Uterus (tissue), 2 donors: ENCODE data around the gene PTGFRN.

Source experiments
- CTCF ChIP-seq, 4 experiments: fragments of 200-600 bp in 2 of 4; fragments of 450-650 bp in 2 of 4; sonication (generic) in 2 of 4; IDR thresholded peaks; one replicate each; pipeline ENCODE4 v1.5.1; 2016 to 2019; ENCODE audit warnings: antibody characterized with exemption in 4 of 4, mild to moderate bottlenecking in 2 of 4, moderate library complexity in 1 of 4
- POLR2A ChIP-seq, 2 donors: fragments of 450-650 bp; IDR thresholded peaks; one replicate each; pipeline ENCODE4 v1.6.1; 2016; ENCODE audit warnings: antibody characterized with exemption in 2 of 2, mild to moderate bottlenecking in 1 of 2, moderate library complexity in 1 of 2

- TF ChIP-seq POLR2A (IDR thresholded peaks at IDR 0.05) (no peak), CTCF (IDR thresholded peaks at IDR 0.05) (no peak)
These were observed 30.8 kb upstream of the PTGFRN start for GRCh38 chr1:116878804-116879477.
